T-helper 2 cell (primary cell): Measurements from ENCODE around the gene COL12A1.

Experiments
- DNase-seq, 5 experiments: peaks; one replicate each; pipeline versions ENCODE4 v3.0.0 to v3.0.0-alpha.2; 2012 to 2022

The COL12A1 gene

GRCh38 chr6:75176076-75176582 lies 29.7 kb downstream of the COL12A1 start:
- no peak for DNase-seq

- no peak for DNase-seq
Measured at GRCh38 chr6:75171986-75172385, 33.9 kb downstream of the COL12A1 start.

GRCh38 chr6:75171567-75171966 lies 34.3 kb downstream of the COL12A1 start:
- DNase-seq: no peak

GRCh38 chr6:75170691-75171560 lies 34.9 kb downstream of the COL12A1 start:
- DNase-seq: no peak

- no peak for DNase-seq
Measured at GRCh38 chr6:75169689-75170586, 35.9 kb downstream of the COL12A1 start.

- no peak for DNase-seq
Measured at GRCh38 chr6:75167851-75168250, 38.0 kb downstream of the COL12A1 start.

GRCh38 chr6:75167325-75167724 lies 38.5 kb downstream of the COL12A1 start:
- no peak for DNase-seq

GRCh38 chr6:75166773-75167172 lies 39.1 kb downstream of the COL12A1 start:
- DNase-seq: no peak

- no peak for DNase-seq
Measured at GRCh38 chr6:75166236-75166635, 39.6 kb downstream of the COL12A1 start.

GRCh38 chr6:75158176-75158575 lies 47.7 kb downstream of the COL12A1 start:
- no peak for DNase-seq

- DNase-seq: no peak
Measured at GRCh38 chr6:75157336-75157735, 48.5 kb downstream of the COL12A1 start.

- DNase-seq: no peak
Measured at GRCh38 chr6:75156186-75156878, 49.5 kb downstream of the COL12A1 start.

GRCh38 chr6:75155631-75156030 lies 50.2 kb downstream of the COL12A1 start:
- DNase-seq: no peak

- DNase-seq: no peak
Measured at GRCh38 chr6:75154973-75155372, 50.9 kb downstream of the COL12A1 start.

- DNase-seq: no peak
Measured at GRCh38 chr6:75150685-75151412, 55.0 kb downstream of the COL12A1 start.

GRCh38 chr6:75149696-75150095 lies 56.2 kb downstream of the COL12A1 start:
- DNase-seq: no peak

- DNase-seq: no peak
Measured at GRCh38 chr6:75149240-75149639, 56.6 kb downstream of the COL12A1 start.

GRCh38 chr6:75147512-75147911 lies 58.3 kb downstream of the COL12A1 start:
- DNase-seq: no peak

GRCh38 chr6:75145976-75146375 lies 59.9 kb downstream of the COL12A1 start:
- DNase-seq: no peak

- DNase-seq: no peak
Measured at GRCh38 chr6:75145211-75145610, 60.6 kb downstream of the COL12A1 start.

GRCh38 chr6:75144386-75144785 lies 61.5 kb downstream of the COL12A1 start:
- no peak for DNase-seq

- no peak for DNase-seq
Measured at GRCh38 chr6:75143191-75143590, 62.7 kb downstream of the COL12A1 start.
